Activated CD8-positive, alpha-beta T cell treated with anti-CD3 and anti-CD28 coated beads, Interleukin-2, amount 10 ng/mL, durations not matched to agents 7 days and 5 days (primary cell): ENCODE measurements around the gene LONP2. TPM values are rescaled to one million over a fixed set of nuclear protein-coding genes. Genes with fewer than 3 reads are reported as not detected.

Source experiments
- ATAC-seq: fragments of 150-1000 bp; cut with Tn5 transposase; one replicate; pipeline ENCODE4 v1.10.0; 2021; ENCODE audit warnings: moderate library complexity
- CTCF ChIA-PET: fragments of 350-600 bp; sonication (Branson Sonifier 250); formaldehyde crosslinking; loops from one replicate; lab custom pipeline; 2021; ENCODE audit warnings: antibody characterized with exemption; lab: Charles Lee
- POLR2A ChIA-PET: fragments of 350-600 bp; sonication (Branson Sonifier 250); formaldehyde crosslinking; loops from one replicate; lab custom pipeline; 2021; ENCODE audit warnings: antibody characterized with exemption; lab: Charles Lee
- DNase-seq: peaks from one replicate; pipeline ENCODE4 v3.0.0-alpha.2; 2020
- H3K27ac Mint-ChIP-seq: one replicate; pipeline ENCODE4 v1.8.0; 2021; ENCODE audit warnings: mild to moderate bottlenecking, mixed read lengths
- H3K27me3 Mint-ChIP-seq: one replicate; pipeline ENCODE4 v1.8.0; 2021; ENCODE audit warnings: low read depth, mixed read lengths
- H3K36me3 Mint-ChIP-seq: one replicate; pipeline ENCODE4 v1.8.0; 2021; ENCODE audit warnings: low read depth, mixed read lengths
- H3K4me1 Mint-ChIP-seq: one replicate; pipeline ENCODE4 v1.8.0; 2021; ENCODE audit warnings: low read depth, mixed read lengths
- H3K4me3 Mint-ChIP-seq: one replicate; pipeline ENCODE4 v1.8.0; 2021; ENCODE audit warnings: mild to moderate bottlenecking, mixed read lengths
- H3K9me3 Mint-ChIP-seq: one replicate; pipeline ENCODE4 v1.8.0; 2022; ENCODE audit warnings: mixed read lengths; ENCODE audit not compliant: insufficient read depth
- total RNA-seq, 2 experiments: library from RNA; stranded (reverse); gene quantifications; one replicate each; pipeline ENCODE4 v1.2.3, GENCODE V29; 2021

The LONP2 gene
- total RNA-seq, 2 experiments from 2014 or later: 54.2 to 54.5 TPM

DNA sequence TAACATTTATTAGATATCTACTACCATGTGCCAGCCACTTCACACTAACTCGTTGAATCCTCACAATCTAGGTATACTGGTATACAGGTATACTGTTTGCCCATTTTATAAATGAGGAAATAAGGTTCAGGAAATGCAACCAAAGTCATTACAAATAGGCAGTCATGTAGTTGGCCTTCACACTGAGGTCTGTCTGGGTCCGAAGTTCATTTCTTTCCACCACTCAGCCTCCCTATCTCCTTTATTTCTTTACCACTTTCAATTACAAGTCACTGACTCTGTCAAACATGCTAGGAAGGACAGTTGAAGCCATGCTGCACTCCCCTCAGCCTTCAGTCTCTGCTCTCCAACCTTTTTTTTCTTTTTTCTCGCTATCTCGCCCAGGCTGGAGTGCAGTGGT is 161.8 kb downstream of the LONP2 start:
- CTCF ChIA-PET: no interaction called here
- H3K36me3 Mint-ChIP-seq: no peaks in the 10 kb centered on the region
- H3K27me3 Mint-ChIP-seq: no peaks in the 10 kb centered on the region
- DNase-seq (no peak), ATAC-seq (no peak)
- no peaks in the 10 kb centered on the region for H3K9me3 Mint-ChIP-seq
- POLR2A ChIA-PET: no interaction called here
- no peak overlapping the region for H3K4me3 Mint-ChIP-seq
- H3K27ac Mint-ChIP-seq: no peak overlapping the region
- H3K4me1 Mint-ChIP-seq: peaks cover 7% of the 10 kb centered on the region

Other genes with a start within 250 kb of the LONP2 start
- gene ABCC12, start 88.3 kb upstream of the LONP2 start, total RNA-seq: not detected
- gene ABCC11, start 3.2 kb downstream of the LONP2 start, total RNA-seq: not detected
- 10 to 100 TPM; 14.9 to 15.6 TPM for gene SIAH1, start 141.1 kb downstream of the LONP2 start, total RNA-seq